ENCODE results near the gene LARP7. TPM values are rescaled to one million over a fixed set of nuclear protein-coding genes. Genes with fewer than 3 reads are reported as not detected.

The LARP7 gene
- 10 to 100 TPM; 15.3 to 67.0 (median 35.2) TPM for total RNA-seq
- polyA plus RNA-seq = 10 to 100 TPM; 41.6 to 65.6 (median 61.1) TPM
- long read RNA-seq, donor 1, partial matches to known transcripts = 45 of 50 reads
- long read RNA-seq, donor 1, other reads (novel, unspliced or antisense) = 0 of 50 reads
- long read RNA-seq, donor 2, partial matches to known transcripts = 45 of 48 reads
- long read RNA-seq, donor 2, other reads (novel, unspliced or antisense) = 0 of 48 reads
- long read RNA-seq, donor 3, partial matches to known transcripts = 10 of 11 reads
- long read RNA-seq, donor 3, other reads (novel, unspliced or antisense) = 0 of 11 reads
- long read RNA-seq, donor 4, partial matches to known transcripts = 22 of 24 reads
- long read RNA-seq, donor 4, other reads (novel, unspliced or antisense) = 1 of 24 reads
- long read RNA-seq, donor 5, transcript LARP7-202 (13 exons, 2,286 nt) = major isoform, 26 of 65 reads
- long read RNA-seq, donor 5, transcript LARP7-201 (13 exons, 2,164 nt) = minor isoform, 15 of 65 reads
- long read RNA-seq, donor 5, partial matches to known transcripts = 6 of 65 reads
- long read RNA-seq, donor 5, other reads (novel, unspliced or antisense) = 15 of 65 reads
- long read RNA-seq, donor 6, partial matches to known transcripts = 14 of 19 reads
- long read RNA-seq, donor 6, other reads (novel, unspliced or antisense) = 2 of 19 reads
- long read RNA-seq, donor 7, partial matches to known transcripts = 5 of 8 reads
- long read RNA-seq, donor 7, other reads (novel, unspliced or antisense) = 0 of 8 reads
- long read RNA-seq, donor 8, partial matches to known transcripts = 41 of 49 reads
- long read RNA-seq, donor 8, other reads (novel, unspliced or antisense) = 0 of 49 reads
- long read RNA-seq, donor 9, partial matches to known transcripts = 31 of 34 reads
- long read RNA-seq, donor 9, other reads (novel, unspliced or antisense) = 0 of 34 reads
- long read RNA-seq, donor 10, partial matches to known transcripts = 41 of 45 reads
- long read RNA-seq, donor 10, other reads (novel, unspliced or antisense) = 0 of 45 reads

DNA sequence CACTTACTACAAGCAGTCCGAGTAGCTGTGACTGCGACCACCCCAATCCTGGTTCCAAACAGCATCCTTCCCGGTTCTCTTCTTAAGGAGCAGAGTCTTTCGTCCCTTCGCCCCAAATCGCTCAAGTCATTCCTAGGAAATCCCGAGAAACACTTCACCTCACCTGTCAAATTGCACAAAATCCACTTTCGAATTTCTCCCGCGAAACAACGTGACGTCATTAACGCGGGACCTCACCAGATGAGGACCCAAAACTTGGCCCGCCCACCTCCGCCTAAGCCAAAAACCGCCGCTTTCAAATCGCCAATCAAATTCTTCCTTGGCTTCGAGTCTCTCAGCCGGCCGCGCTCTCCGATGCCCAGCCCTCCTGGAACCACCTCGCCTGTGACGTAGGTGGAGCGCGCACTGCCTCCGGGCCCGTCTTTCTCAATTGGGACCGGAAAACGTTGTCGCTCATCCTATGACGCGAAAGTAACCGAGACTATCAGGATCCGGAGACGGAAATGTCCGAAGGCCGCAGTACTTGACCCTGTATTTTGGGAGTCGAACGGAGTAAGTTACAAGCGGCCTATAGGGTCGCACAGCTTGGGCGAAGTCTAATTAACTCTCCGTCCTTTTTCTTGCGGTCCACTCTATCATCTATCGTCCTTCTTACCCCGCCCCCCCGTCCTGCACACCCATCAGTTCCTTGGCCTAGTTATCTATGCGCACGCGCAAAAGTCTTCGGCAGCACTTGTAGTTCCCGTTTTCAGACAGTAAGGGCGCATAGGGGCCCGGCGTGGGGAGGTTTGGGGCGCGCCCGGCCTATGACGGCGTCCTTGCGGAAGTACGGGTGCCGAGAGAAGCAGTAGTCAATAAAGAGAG, at the start of gene LARP7, which contains the start of gene ZGRF1:
TSS of gene LARP7 (plus strand) at position 456 of the 864 bp plus-strand sequence. CDS start 7,527 bp downstream, outside the sequence.
TSS of gene ZGRF1 (minus strand) at position 222 of the 864 bp plus-strand sequence. CDS start 3,733 bp downstream, outside the sequence.
- DNase-seq = peak; percentile 99 to 100 (median 99)
- Histone ChIP-seq H3K4me3 (peak within 1 kb of the TSS; percentile 1 to 66 (median 29)), H3K4me1 (replicated peaks in 1 of 2) (peaks cover 6 to 28% of the 10 kb centered on the region in 2 donors), H3K36me3 (replicated peaks in 1 of 2) (no peaks in the 10 kb centered on the region), H3K9me3 (replicated peaks in 1 of 3) (no peaks in the 10 kb centered on the region), H3K27me3 (no peaks in the 10 kb centered on the region), H3K27ac (peak within 1 kb of the TSS; percentile 69 to 98 (median 89))
- TF ChIP-seq, protein P1, sequence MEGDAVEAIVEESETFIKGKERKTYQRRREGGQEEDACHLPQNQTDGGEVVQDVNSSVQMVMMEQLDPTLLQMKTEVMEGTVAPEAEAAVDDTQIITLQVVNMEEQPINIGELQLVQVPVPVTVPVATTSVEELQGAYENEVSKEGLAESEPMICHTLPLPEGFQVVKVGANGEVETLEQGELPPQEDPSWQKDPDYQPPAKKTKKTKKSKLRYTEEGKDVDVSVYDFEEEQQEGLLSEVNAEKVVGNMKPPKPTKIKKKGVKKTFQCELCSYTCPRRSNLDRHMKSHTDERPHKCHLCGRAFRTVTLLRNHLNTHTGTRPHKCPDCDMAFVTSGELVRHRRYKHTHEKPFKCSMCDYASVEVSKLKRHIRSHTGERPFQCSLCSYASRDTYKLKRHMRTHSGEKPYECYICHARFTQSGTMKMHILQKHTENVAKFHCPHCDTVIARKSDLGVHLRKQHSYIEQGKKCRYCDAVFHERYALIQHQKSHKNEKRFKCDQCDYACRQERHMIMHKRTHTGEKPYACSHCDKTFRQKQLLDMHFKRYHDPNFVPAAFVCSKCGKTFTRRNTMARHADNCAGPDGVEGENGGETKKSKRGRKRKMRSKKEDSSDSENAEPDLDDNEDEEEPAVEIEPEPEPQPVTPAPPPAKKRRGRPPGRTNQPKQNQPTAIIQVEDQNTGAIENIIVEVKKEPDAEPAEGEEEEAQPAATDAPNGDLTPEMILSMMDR (IDR thresholded peaks at IDR 0.05) = peak; percentile 80 to 99 (median 98)
- TF ChIP-seq POLR2A (IDR thresholded peaks at IDR 0.05) = peak in 1 of 2 donors; percentile 27
- WGBS, 4 donors = 0 to 1% (median 0%) methylated on average over 34 to 66 of the region's 66 CpGs
- intact Hi-C loops (cut with DNase I) = no loop called here

DNA sequence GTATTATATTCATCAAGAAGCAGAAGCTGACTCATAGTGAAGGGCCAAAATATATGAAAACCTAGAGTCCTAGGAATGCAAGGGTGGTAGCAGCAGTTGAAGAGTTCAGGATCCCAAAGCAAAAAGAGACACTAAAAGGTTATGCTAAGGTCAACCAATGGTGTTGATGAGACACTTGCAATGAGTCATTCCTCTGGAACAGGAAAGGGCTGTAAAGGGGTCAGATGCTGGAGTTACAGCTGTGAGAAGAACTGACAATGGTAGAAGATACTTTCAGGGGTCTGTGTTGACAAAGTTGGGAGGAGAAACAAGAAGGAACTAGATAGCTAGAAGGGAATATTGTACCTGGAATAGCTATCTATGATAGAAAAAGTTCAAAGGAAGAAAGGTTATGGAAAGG, 47.7 kb upstream of the LARP7 start:
- no peaks in the 10 kb centered on the region for H3K4me1 ChIP-seq (replicated peaks in 1 of 2)
- no peak overlapping the region for H3K4me3 ChIP-seq
- intact Hi-C loops (cut with DNase I) = no loop called here
- no peaks in the 10 kb centered on the region for H3K36me3 ChIP-seq (replicated peaks in 1 of 2)
- H3K27me3 ChIP-seq = no peaks in the 10 kb centered on the region
- no peak for DNase-seq
- no peak for TF ChIP-seq POLR2A (IDR thresholded peaks at IDR 0.05)
- TF ChIP-seq, protein P1 (IDR thresholded peaks at IDR 0.05) = no peak
- H3K27ac ChIP-seq = no peak overlapping the region
- H3K9me3 ChIP-seq (replicated peaks in 1 of 3) = no peaks in the 10 kb centered on the region

DNA sequence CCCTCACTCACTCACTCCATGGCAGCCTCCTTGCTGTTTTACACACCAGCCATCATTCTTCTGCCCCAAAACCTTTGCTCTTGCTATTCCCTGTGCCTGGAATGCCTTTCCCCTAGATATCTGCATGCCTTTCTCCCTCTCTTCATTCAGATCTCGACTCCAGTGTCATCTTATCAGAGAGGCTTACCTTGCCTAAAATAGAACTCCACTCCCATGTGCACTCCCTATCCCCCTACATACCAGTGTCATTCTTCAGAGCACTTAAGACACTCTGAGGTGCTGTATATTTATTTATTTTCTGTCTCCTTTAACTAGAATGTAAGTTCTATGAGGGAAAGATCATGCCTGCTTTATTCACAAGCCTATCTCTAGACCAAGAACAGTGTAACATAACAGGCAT, 45.4 kb upstream of the LARP7 start:
- Histone ChIP-seq H3K27ac (no peak overlapping the region), H3K4me1 (replicated peaks in 1 of 2) (no peaks in the 10 kb centered on the region), H3K27me3 (no peaks in the 10 kb centered on the region), H3K36me3 (replicated peaks in 1 of 2) (no peaks in the 10 kb centered on the region), H3K9me3 (replicated peaks in 1 of 3) (no peaks in the 10 kb centered on the region), H3K4me3 (no peak overlapping the region)
- intact Hi-C loops (cut with DNase I) = no loop called here
- no peak for DNase-seq
- WGBS, 4 donors = 70 to 81% (median 72%) methylated on average over 1 of the region's 1 CpG
- TF ChIP-seq POLR2A (IDR thresholded peaks at IDR 0.05) = no peak

DNA sequence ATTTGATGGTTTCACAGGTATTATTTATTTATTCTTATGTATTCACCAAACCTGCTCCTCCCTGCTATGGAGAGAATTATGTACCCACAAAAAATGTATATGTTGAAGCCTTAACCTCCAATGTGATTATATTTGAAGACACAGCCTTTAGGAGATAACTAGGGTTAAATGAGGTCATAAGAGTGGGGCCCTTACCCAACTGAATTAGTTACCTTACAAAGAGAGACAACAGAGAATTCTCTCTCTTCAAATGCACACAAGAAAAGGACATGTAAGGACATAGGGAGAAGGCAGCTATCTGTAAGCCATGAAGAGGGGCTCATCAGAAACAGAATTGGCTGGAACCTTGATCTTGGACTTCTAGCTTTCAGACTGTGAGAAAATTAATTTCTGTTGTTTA, 44.2 kb upstream of the LARP7 start:
- intact Hi-C loops (cut with DNase I) = no loop called here
- DNase-seq = no peak
- Histone ChIP-seq H3K36me3 (replicated peaks in 1 of 2) (no peaks in the 10 kb centered on the region), H3K4me1 (replicated peaks in 1 of 2) (no peaks in the 10 kb centered on the region), H3K9me3 (replicated peaks in 1 of 3) (no peaks in the 10 kb centered on the region), H3K27ac (no peak overlapping the region), H3K27me3 (no peaks in the 10 kb centered on the region), H3K4me3 (no peak overlapping the region)
- TF ChIP-seq, protein P1 (IDR thresholded peaks at IDR 0.05) = no peak
- no peak for TF ChIP-seq POLR2A (IDR thresholded peaks at IDR 0.05)

All from adrenal gland (tissue), 19 donors.